Midbrain (tissue), 1 donor: ENCODE measurements around the gene AP5Z1.
"Not testable (repeated sequence)": the region's sequence is repeated elsewhere in the genome, so short reads cannot be mapped to it uniquely, and the experiment has no call there.

ENCODE experiments used
- DNase-seq: peaks from one replicate; lab custom pipeline; 2025; lab: John Stamatoyannopoulos, UW

Gene AP5Z1

GRCh38 chr7:4802577-4802976, 27.2 kb downstream of the AP5Z1 start:
- DNase-seq = not testable (repeated sequence)

- no peak for DNase-seq
Observed at GRCh38 chr7:4803397-4804241, 28.2 kb downstream of the AP5Z1 start.

- DNase-seq = no peak
Observed at GRCh38 chr7:4805110-4805983, 29.9 kb downstream of the AP5Z1 start.

DNA sequence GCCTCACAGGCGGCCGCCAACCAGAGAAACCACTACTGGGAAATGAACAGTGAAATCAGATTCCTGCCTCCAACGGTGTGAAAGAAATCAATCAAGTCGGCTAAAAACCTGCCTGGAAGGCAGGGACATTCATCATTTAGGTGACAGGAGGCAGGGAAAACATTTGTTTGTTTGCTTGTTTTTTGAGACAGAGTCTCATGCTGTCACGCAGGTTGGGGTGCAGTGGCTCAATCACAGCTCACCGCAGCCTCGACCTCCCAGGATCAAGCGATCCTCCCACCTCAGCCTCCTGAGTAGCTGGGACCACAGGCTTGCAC, 30.5 kb downstream of the AP5Z1 start:
- no peak for DNase-seq

GRCh38 chr7:4806983-4807597, 31.7 kb downstream of the AP5Z1 start:
- no peak for DNase-seq

- DNase-seq = no peak
Observed at GRCh38 chr7:4807598-4808016, 32.2 kb downstream of the AP5Z1 start.

DNA sequence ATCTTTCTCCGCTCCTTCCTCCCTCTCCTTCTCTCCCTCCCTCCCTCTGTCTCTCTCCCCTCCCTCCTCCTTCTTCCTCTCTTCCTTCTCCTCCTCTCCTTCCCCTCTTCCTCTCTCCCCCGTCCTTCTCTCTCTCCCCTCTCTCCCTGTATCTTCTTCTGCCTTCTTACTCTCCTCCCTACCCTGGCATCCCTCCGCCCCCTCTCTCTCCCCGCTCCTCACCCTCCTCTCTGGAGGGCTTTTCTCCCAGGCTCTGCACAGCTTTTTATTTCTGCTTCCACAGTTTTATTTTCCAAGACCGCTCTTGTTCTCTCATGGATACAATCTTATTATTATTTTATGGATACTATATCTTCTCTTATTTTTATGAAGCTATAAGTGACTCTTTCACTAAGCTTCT, 32.6 kb downstream of the AP5Z1 start:
- no peak for DNase-seq

DNA sequence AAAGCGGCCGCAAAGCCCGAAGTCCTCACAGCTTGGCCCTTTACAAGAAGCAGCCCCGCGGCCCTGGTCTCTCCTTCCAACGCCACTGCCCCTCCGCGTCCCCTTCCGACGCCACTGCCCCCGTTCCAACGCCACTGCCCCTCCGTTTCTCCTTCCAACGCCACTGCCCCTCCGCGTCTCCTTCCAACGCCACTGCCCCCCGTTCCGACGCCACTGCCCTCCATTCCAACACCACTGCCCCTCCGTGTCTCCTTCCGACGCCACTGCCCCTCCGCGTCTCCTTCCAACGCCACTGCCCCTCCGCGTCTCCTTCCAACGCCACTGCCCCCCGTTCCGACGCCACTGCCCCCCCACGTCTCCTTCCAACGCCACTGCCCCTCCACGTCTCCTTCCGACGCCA, 33.1 kb downstream of the AP5Z1 start:
- no peak for DNase-seq

DNA sequence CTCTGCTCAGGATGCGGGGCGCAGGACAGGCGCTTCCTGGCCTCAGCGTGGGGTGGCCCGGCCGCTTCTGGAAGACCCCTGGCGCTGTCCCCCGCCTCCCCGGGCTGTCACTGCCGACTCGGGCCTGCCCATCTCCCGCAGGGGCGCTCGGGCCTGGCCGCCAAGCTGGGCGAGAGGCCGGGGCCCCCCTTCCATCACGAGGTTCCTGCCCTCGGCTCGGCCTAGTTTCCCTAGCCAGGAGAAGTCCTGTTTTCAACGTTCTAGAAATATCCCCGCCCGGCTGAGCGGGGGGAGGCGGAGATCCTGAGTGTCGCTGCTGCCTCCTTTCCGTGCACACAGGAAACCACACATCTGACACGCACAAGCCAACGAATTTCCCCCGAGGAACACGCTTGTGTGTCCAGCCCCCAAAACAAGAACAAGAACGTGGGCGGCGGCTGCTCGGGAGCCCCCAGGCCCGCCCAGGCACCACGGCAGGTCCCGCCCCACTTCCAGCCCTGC, 33.7 kb downstream of the AP5Z1 start:
- no peak for DNase-seq

DNA sequence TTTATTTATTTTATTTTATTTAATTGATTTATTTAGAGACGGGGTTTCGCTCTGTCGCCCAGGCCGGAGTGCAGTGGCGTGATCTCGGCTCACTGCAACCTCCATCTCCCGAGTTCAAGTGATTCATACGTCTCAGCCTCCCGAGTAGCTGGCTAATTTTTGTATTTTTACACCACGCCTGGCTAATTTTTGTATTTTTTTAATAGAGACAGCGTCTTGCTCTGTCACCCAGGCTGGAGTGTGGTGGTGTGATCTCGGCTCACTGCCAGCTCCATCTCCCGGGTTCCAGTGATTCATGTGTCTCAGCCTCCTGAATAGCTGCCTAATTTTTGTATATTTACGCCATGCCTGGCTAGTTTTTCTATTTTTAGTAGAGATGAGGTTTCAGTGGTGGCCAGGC, 34.2 kb downstream of the AP5Z1 start:
- no peak for DNase-seq

DNA sequence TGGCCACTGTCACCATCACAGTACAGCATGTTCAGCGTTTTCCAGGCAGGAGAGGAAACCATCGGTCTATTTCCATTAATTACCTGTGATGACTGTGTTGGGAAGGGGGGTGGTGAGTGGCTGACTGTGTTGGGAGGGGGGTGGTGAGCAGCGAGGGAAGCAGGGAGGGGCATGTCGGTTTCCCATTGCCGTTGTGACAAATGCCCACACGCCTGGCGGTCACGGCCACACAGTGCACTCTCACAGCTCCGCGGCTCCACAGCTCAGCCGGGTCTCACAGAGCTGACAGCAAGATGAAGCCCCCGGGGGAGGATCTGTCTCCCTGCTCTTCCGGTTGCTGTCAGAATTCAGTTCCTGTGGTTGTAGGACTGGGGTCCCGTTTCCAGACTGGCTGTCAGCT, 39.0 kb downstream of the AP5Z1 start:
- no peak for DNase-seq

- DNase-seq = no peak
Observed at GRCh38 chr7:4815121-4815520, 39.7 kb downstream of the AP5Z1 start.

GRCh38 chr7:4815609-4816418, 40.4 kb downstream of the AP5Z1 start:
- no peak for DNase-seq

DNA sequence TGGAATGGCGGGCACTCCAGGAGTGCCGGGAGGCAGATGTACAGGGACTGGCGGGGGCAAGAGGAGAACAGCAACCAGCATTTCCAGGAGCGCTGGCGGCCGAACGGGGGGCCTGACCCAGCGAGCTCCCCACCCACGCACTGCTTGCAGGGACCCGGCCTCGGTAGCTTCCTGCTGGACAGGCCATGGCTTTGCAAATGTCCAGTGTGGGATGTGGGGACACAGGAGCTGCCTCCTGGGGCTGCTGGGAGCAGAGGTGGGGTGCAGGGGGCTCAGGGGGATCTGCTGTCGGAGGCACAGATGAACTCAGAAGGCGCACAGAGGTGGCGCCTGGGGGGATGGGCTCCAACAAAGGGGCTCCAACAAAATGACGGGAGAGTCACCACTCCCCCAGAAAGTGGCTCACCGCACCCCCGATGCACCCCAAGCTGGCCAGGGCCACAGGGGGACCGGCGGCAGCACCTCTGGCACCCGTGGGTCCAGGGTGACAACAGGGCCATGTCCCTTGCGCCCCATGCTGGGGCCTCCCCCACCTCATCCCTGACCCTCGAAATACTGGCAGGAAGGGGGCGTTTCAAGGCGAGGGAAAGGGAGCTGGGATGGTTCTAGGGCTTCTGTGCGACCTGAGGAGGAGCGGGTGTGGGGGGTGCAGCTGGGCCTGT, 41.1 kb downstream of the AP5Z1 start:
- DNase-seq = no peak

DNA sequence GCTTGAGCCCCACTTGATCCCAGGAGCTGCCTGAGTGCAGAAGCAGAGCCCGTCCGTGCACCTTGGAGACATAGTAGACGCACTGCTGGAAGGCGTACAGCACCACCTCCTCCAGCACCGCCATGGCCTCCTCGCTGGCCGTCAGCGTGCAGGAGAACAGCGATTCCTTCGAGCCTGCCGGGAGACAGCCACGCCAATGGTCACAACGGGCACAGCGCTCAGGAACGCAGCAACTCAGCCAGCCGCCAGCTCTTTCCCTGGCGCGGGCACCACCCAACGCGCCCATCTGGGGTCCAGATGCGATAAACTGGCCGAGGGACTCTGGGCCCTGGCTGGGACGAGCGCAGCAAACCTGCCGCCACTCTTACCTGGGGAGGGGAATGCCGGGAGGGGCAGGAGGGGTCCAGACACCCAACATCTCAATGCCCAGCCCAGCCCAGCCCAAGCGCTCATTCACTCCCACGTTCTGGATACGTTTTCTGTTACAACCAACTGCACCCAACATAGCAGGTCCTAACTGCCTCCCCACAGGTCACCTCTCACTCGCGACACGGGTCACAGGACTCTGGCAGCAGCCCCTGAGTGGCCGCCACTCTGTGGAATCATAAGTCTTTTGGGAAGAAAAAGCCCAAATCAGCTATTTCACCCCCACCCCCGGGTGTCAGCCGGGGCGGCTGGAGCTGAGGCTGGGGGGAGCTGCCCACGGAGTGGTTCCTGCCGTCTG, 41.9 kb downstream of the AP5Z1 start:
- no peak for DNase-seq

DNA sequence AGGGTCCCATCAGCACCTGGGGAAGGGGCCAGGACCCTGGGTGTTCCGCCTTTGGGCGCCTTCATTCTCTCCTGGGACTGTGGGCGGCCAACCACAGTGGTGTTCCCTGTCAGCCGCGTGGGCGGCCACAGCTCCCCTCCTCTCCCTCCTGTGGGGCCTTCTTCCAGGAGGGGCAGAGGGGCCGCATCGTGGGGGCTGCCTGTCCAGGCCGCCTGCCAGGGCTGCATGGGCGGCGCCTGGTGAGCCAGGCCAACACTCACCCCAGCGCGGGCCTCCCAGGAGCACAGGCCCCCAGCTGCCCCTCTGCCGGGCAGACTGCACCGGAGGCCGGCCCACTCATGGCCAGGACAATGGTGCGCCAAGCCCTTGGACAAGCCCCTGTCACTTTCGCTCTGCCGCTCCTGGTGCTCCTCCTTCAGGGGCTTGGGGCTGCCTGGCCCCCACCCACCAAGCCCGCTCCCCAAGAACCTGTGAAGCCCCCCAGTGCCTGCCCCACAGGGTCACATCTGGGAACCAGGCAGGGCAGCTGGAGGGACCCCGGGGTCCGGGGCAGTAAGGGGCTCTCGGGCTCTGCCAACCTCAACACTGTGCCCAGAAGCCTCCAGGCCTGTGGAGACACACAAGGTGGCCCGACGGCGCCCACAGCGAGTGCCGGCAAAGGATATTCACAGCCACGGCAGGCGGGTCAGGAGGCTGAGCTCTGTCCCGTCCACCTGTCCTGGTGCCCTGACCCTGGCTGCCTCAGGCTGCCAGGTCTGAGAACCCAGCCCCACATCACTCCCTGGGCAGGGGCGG, 42.8 kb downstream of the AP5Z1 start:
- DNase-seq = no peak

- DNase-seq = no peak
Observed at GRCh38 chr7:4819560-4820404, 44.4 kb downstream of the AP5Z1 start.

DNA sequence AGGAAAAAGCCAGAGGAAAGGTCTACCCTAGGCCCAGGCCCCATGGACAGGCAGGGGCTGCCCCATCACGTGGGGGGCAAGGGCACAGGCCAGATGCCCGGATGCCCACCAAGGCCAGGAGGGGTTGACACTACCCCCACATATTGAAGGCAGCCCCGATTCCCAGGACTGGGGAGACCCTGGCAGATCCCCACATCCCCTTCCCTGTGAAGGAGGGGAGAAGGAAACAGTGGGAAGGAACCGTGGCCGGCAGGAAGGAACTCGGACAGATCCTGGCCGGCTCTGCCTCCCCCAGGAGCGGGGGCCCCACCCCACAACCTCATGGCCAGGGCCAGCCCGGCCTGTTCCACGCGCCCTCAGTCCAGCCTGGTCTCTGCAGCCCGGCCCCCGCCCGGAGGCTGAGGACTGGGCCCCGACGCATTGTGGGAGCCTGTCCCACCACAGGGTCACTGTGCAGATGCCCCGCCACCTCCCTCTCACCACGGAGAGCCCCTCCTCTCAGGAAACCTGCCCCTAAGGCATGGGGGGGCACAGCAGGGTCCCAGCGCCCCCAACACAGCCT, 45.1 kb downstream of the AP5Z1 start:
- no peak for DNase-seq
